ENCODE data around the gene SELENOM.
"Not testable (repeated sequence)": the region's sequence is repeated elsewhere in the genome, so short reads cannot be mapped to it uniquely, and the experiment has no call there.

The SELENOM gene

DNA sequence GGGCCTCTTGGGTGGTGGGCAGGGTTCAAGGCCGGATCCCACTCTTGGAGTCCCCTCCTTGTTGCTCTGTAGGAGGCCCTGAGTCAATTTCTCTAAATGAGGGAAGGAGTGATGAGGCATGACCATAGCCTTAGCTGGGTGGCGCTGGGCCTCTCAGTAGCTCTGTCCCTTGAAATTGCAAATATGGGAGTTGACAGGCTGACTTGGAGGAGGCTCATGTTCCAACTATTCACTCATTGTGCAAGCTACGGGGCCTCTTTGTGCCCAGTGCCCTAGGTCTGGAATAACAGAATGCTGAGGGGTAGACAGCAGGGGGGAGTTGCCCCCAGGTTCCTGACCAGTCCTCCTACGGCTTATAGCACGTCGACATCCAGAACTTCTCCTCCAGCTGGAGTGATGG lies 8.0 kb downstream of the SELENOM start:
- Histone ChIP-seq H3K4me3 (ENCODE audit: low read depth in 1 of 2, low read length in 2 of 2) (no peak overlapping the region), H3K9me3 (ENCODE audit: insufficient read depth, low read length, severe bottlenecking) (no peaks in the 10 kb centered on the region), H2AFZ (ENCODE audit: low read depth, low read length) (no peak overlapping the region), H3K36me3 (ENCODE audit: insufficient read depth, low read length) (peaks cover 45% of the 10 kb centered on the region), H3K9ac (ENCODE audit: low read depth, low read length) (no peak overlapping the region), H3K4me1 (ENCODE audit: insufficient read depth, low read length) (no peaks in the 10 kb centered on the region), H3K79me2 (ENCODE audit: insufficient read depth, low read length) (no peaks in the 10 kb centered on the region), H3K27ac (ENCODE audit: low read length) (no peak overlapping the region), H3K27me3 (ENCODE audit: insufficient read depth, low read length, poor library complexity) (no peaks in the 10 kb centered on the region), H4K20me1 (ENCODE audit: insufficient read depth, low read length) (no peaks in the 10 kb centered on the region), H3K4me2 (ENCODE audit: insufficient read depth, low read length) (no peak overlapping the region)
- DNase-seq (no peak), ATAC-seq (ENCODE audit: insufficient read depth, low read depth) (no peak)
- TF ChIP-seq, protein P1, sequence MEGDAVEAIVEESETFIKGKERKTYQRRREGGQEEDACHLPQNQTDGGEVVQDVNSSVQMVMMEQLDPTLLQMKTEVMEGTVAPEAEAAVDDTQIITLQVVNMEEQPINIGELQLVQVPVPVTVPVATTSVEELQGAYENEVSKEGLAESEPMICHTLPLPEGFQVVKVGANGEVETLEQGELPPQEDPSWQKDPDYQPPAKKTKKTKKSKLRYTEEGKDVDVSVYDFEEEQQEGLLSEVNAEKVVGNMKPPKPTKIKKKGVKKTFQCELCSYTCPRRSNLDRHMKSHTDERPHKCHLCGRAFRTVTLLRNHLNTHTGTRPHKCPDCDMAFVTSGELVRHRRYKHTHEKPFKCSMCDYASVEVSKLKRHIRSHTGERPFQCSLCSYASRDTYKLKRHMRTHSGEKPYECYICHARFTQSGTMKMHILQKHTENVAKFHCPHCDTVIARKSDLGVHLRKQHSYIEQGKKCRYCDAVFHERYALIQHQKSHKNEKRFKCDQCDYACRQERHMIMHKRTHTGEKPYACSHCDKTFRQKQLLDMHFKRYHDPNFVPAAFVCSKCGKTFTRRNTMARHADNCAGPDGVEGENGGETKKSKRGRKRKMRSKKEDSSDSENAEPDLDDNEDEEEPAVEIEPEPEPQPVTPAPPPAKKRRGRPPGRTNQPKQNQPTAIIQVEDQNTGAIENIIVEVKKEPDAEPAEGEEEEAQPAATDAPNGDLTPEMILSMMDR (IDR thresholded peaks at IDR 0.05; ENCODE audit: borderline replicate concordance, extremely low read depth, low read length, poor library complexity, severe bottlenecking), result no peak
- no peak for TF ChIP-seq EZH2 (IDR thresholded peaks at IDR 0.05; ENCODE audit: borderline replicate concordance, low read depth, low read length, severe bottlenecking)

DNA sequence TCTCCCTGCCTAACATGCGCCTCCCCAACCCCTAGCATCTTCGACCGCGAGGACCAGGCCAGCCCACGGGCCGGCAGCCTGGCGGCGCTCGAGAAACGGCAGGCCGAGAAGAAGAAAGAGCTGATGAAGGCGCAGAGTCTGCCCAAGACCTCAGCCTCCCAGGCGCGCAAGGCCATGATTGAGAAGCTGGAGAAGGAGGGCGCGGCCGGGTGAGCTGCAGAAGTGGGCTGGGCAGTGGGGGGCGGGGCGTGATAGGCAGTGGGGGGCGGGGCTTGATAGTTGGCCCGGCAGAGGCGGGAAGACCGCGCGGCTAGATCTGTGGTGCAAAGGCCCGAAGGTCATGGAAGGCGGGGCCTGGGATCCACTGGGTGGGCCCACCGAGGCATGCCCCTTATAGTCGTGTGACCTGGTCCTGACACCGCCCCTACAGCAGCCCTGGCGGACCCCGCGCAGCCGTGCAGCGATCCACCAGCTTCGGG lies 8.7 kb downstream of the SELENOM start:
- Histone ChIP-seq H4K20me1 (ENCODE audit: insufficient read depth, low read length) (no peaks in the 10 kb centered on the region), H2AFZ (ENCODE audit: low read depth, low read length) (no peak overlapping the region), H3K36me3 (ENCODE audit: insufficient read depth, low read length) (peaks cover 45% of the 10 kb centered on the region), H3K4me3 (ENCODE audit: low read depth in 1 of 2, low read length in 2 of 2) (no peak overlapping the region), H3K4me2 (ENCODE audit: insufficient read depth, low read length) (no peak overlapping the region), H3K9me3 (ENCODE audit: insufficient read depth, low read length, severe bottlenecking) (no peaks in the 10 kb centered on the region), H3K79me2 (ENCODE audit: insufficient read depth, low read length) (no peaks in the 10 kb centered on the region), H3K27me3 (ENCODE audit: insufficient read depth, low read length, poor library complexity) (no peaks in the 10 kb centered on the region), H3K9ac (ENCODE audit: low read depth, low read length) (no peak overlapping the region), H3K4me1 (ENCODE audit: insufficient read depth, low read length) (no peaks in the 10 kb centered on the region), H3K27ac (ENCODE audit: low read length) (no peak overlapping the region)
- DNase-seq, result no peak
- TF ChIP-seq, protein P1 (IDR thresholded peaks at IDR 0.05; ENCODE audit: borderline replicate concordance, extremely low read depth, low read length, poor library complexity, severe bottlenecking), result no peak
- no peak for TF ChIP-seq EZH2 (IDR thresholded peaks at IDR 0.05; ENCODE audit: borderline replicate concordance, low read depth, low read length, severe bottlenecking)
- no peak for ATAC-seq (ENCODE audit: insufficient read depth, low read depth)

DNA sequence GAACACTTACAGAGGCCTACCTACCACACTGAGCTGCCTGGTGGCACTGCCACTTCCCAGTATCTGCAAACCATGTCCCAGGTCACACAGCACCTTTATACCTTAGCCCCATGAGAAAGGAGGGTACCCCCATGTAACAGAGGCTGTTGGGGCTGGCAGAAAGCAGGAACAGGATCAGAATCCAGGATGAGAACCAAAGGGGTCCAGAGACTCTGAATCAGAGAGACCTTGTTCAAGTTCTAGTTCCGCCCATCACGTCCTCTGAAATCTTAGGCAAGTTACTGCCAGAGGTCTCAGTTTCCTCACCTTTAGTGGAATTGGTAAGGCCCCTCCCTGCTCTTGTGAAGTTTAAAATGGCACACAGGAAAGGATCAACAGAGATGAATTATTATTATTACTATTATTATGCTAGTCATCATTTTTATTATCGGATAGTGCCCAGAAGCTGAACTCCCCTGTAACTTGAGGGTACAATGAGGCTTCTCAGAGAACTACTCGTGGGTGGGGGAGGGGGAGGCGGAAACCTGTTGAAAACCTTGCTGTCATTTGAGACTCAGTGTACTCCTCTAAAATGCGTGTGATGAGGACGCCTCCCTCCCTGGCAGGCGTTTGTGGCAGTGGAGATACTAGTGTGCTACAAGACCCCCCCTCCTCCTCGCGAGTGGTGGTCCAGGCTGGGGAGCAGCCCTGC lies 9.3 kb downstream of the SELENOM start:
- no peaks in the 10 kb centered on the region for H4K20me1 ChIP-seq (ENCODE audit: insufficient read depth, low read length)
- no peak for ATAC-seq (ENCODE audit: insufficient read depth, low read depth)
- H3K9ac ChIP-seq (ENCODE audit: low read depth, low read length), result no peak overlapping the region
- H3K4me2 ChIP-seq (ENCODE audit: insufficient read depth, low read length), result no peak overlapping the region
- no peak overlapping the region for H3K4me3 ChIP-seq (ENCODE audit: low read depth in 1 of 2, low read length in 2 of 2)
- no peaks in the 10 kb centered on the region for H3K4me1 ChIP-seq (ENCODE audit: insufficient read depth, low read length)
- H3K36me3 ChIP-seq (ENCODE audit: insufficient read depth, low read length), result peaks cover 48% of the 10 kb centered on the region
- H3K9me3 ChIP-seq (ENCODE audit: insufficient read depth, low read length, severe bottlenecking), result no peaks in the 10 kb centered on the region
- no peak overlapping the region for H2AFZ ChIP-seq (ENCODE audit: low read depth, low read length)
- DNase-seq, result no peak
- no peaks in the 10 kb centered on the region for H3K27me3 ChIP-seq (ENCODE audit: insufficient read depth, low read length, poor library complexity)
- TF ChIP-seq EZH2 (IDR thresholded peaks at IDR 0.05; ENCODE audit: borderline replicate concordance, low read depth, low read length, severe bottlenecking), result no peak
- TF ChIP-seq, protein P1 (IDR thresholded peaks at IDR 0.05; ENCODE audit: borderline replicate concordance, extremely low read depth, low read length, poor library complexity, severe bottlenecking), result no peak
- H3K27ac ChIP-seq (ENCODE audit: low read length), result no peak overlapping the region
- no peaks in the 10 kb centered on the region for H3K79me2 ChIP-seq (ENCODE audit: insufficient read depth, low read length)

DNA sequence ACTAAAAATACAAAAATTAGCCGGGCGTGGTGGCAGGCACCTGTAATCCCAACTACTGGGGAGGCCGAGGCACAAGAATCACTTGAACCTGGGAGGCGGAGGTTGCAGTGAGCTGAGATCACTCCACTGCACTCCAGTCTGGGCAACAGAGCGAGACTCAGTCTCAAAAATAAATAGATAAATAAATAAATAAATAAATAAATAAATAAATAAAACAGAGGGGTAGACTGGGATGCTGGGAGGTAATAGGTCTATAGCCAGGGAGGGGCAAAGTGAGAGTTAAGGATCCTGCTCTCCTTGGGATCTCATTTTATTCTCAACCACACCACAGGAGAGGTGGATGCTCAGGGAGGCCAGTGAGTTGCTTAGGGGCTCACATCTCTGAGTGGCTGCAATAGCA lies 9.8 kb downstream of the SELENOM start:
- not testable (repeated sequence) for H3K27ac ChIP-seq (ENCODE audit: low read length); H4K20me1 ChIP-seq (ENCODE audit: insufficient read depth, low read length); H3K79me2 ChIP-seq (ENCODE audit: insufficient read depth, low read length); H3K4me3 ChIP-seq (ENCODE audit: low read depth in 1 of 2, low read length in 2 of 2); H3K9me3 ChIP-seq (ENCODE audit: insufficient read depth, low read length, severe bottlenecking); ATAC-seq (ENCODE audit: insufficient read depth, low read depth); DNase-seq; H3K9ac ChIP-seq (ENCODE audit: low read depth, low read length); H3K4me2 ChIP-seq (ENCODE audit: insufficient read depth, low read length); H3K27me3 ChIP-seq (ENCODE audit: insufficient read depth, low read length, poor library complexity); H2AFZ ChIP-seq (ENCODE audit: low read depth, low read length); H3K4me1 ChIP-seq (ENCODE audit: insufficient read depth, low read length)
- H3K36me3 ChIP-seq (ENCODE audit: insufficient read depth, low read length), result peaks cover 54% of the 10 kb centered on the region

Data from DND-41 (cell line).